SKM-1 treated with dmso at 0.1 percent for 144 hours (cell line): ENCODE data around the gene RAB8B.

Experiments used
- DNase-seq: peaks from one replicate; lab custom pipeline; 2025; ENCODE audit not compliant: unreplicated experiment; lab: John Stamatoyannopoulos, UW

The RAB8B gene

DNA sequence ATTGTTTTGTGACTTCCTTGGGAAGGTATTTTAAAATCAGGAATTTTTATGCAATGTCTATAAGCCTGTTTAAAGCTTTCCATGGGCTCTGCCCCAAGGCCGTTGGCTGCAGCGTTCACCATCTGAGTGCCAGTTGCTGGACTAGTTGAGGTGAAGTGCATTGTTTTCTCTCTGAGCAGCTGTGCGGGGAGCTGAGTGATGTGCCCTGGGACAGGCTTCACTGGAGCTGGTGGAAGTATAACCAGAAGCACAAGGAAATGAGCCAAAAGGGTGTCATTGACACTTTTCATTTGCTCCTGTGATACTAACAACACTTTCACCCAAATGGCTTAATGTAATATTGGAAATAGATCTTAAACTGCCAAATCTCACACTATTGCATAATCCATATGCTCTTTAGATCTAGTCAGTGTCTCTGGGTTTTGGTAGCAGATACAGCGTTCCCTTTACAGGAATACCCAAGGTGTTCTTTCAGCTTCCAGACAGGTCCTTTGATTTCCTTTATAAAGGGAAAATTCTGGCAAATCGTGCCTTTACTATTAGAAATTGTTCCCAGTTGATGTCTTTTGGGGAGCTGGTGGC is 117.2 kb downstream of the RAB8B start:
- DNase-seq = no peak

DNA sequence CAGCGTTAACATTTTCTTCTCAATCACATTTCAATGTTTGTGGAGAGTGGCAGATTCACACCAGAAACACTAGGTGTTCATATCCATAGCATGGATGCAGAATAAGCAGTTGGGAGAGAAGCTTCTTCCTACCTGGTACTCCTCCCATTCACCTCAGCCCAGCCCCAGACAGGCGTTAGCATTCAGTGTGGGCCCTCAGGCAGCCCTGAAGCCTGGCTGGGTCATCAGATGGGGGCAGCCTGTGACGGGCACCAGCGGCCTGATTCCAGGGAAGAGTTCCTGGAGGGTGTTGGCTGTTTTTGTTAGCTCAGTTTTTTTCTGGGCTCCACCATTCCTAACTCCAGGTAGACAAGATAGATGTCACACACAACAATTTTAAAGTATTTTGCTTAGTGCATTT is 119.1 kb downstream of the RAB8B start:
- no peak for DNase-seq

DNA sequence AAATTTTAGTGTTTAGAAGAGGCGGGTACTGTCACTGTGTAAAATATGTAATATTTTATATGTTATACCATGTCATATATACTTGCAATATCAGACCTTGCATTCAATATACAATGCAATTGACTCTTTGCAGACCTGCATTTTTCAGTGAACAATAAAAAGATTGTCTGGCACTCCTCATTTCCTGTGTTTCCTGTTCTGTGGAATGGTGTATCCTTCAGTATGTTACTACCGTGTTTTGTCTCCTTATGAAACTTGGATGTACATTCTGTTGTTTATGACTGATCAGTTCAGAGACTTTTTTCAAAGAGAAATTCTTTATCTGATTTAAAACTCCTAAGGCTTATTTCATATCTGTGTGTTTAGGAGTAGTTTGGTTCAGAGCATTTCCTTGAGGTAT is 119.5 kb downstream of the RAB8B start:
- DNase-seq = no peak

DNA sequence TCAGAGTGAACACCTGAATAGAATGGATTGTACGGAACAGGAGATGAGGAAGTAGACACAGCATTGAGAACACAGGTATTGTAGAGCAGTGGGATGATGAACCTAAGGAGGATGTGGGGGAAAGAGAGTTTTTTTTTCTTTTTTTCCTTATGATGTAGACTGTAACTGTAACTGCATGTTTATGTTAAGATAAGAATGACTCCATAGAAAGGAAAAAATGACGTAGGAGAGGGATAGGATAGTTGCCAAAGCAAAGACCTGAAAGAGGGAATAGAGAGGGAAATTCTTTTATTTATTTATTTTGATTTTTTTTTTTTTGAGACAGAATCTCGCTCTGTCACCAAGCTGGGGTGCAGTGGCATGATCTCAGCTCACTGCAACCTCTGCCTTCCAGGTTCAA is 121.2 kb downstream of the RAB8B start:
- no peak for DNase-seq

DNA sequence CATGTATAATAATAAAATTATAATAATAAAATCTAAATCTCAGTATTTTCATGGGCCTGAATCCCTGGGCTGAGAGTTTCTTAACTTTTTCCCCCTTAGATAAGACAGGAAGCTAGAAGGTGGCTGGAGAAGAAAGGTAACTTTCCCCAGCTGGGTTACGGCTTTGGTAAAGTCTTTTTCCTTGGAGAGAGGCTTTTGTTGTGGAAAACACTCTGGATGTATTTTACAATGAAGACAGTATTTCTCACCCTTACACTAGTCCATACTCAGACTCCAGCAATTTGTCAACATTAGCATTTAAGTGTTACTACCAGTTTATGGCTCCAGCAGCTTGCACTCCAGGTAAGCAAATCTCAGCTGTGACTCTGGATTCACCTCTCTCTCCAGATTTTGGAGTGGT is 122.9 kb downstream of the RAB8B start:
- no peak for DNase-seq

DNA sequence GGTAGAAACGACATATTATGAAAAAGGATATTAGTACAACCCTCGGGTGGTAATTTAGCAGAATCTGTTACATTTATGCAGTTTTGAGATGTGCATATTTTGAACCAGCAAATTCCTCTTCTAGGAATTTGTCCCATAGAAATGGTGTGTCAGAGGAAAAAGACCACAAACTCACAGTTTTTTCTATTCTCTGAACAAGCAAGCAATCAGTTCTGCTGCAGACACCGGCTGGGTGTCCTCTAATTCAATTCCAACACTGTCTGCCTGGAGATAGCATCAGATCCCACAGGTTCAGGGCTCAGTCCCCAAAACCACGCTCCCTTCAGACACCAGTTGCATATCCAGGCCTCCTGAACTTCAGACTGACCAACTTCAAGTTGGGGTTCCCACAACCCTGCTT is 124.4 kb downstream of the RAB8B start:
- no peak for DNase-seq

DNA sequence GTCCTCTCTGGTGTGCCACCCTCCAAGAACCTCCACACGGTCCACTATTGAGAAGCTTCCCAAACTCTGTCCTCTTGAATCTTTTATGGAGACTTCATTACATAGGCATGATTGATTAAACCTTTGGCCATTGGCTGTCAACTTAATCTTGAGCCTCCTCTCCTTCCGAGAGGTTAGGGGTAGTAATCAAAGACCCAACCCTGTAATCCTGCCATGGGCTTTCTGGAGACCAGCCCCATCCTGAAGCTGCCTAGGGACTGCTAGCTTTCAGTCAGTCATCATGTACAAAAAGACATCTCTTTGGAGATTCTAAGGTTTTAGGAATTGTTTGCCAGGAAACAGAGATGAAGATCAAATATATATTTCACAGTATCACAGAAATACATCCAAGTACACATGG is 125.0 kb downstream of the RAB8B start:
- no peak for DNase-seq
